ENCODE data around the gene MARF1.

GRCh38 chr16:15548482-15548891 is 94.5 kb downstream of the MARF1 start:
- TF ChIP-seq CTCF (conservative IDR thresholded peaks at IDR 0.05) (no peak), EZH2 (IDR thresholded peaks at IDR 0.05; ENCODE audit: low read depth) (no peak)
